ELF-1 (cell line): Measurements from ENCODE around the gene WDFY4.

Source experiments
- DNase-seq: peaks from one replicate; pipeline ENCODE4 v3.0.0-alpha.2; 2016; ENCODE audit warnings: low read depth, low spot score

WDFY4 gene

GRCh38 chr10:48878091-48878490 lies 193.4 kb downstream of the WDFY4 start:
- DNase-seq, result no peak

GRCh38 chr10:48879451-48879850 lies 194.8 kb downstream of the WDFY4 start:
- no peak for DNase-seq

GRCh38 chr10:48880016-48880705 lies 195.5 kb downstream of the WDFY4 start:
- DNase-seq, result peak; percentile 28

GRCh38 chr10:48881937-48882336 lies 197.3 kb downstream of the WDFY4 start:
- no peak for DNase-seq

GRCh38 chr10:48882881-48883280 lies 198.2 kb downstream of the WDFY4 start:
- no peak for DNase-seq

GRCh38 chr10:48883701-48884100 lies 199.0 kb downstream of the WDFY4 start:
- DNase-seq, result no peak

GRCh38 chr10:48884179-48885045 lies 199.7 kb downstream of the WDFY4 start:
- no peak for DNase-seq

- DNase-seq, result no peak
Measured at GRCh38 chr10:48885376-48885775, 200.7 kb downstream of the WDFY4 start.

GRCh38 chr10:48887982-48888381 lies 203.3 kb downstream of the WDFY4 start:
- DNase-seq, result no peak

- DNase-seq, result peak; percentile 13
Measured at GRCh38 chr10:48890888-48891850, 206.5 kb downstream of the WDFY4 start.

- no peak for DNase-seq
Measured at GRCh38 chr10:48894911-48895802, 210.5 kb downstream of the WDFY4 start.

GRCh38 chr10:48895803-48896195 lies 211.1 kb downstream of the WDFY4 start:
- no peak for DNase-seq

- DNase-seq, result no peak
Measured at GRCh38 chr10:48896756-48897440, 212.2 kb downstream of the WDFY4 start.

- DNase-seq, result no peak
Measured at GRCh38 chr10:48897441-48897790, 212.7 kb downstream of the WDFY4 start.

- no peak for DNase-seq
Measured at GRCh38 chr10:48898426-48898825, 213.8 kb downstream of the WDFY4 start.

- no peak for DNase-seq
Measured at GRCh38 chr10:48899781-48900180, 215.1 kb downstream of the WDFY4 start.

GRCh38 chr10:48900371-48900801 lies 215.7 kb downstream of the WDFY4 start:
- DNase-seq, result no peak

- no peak for DNase-seq
Measured at GRCh38 chr10:48901319-48901718, 216.6 kb downstream of the WDFY4 start.

GRCh38 chr10:48902096-48902495 lies 217.4 kb downstream of the WDFY4 start:
- no peak for DNase-seq

- no peak for DNase-seq
Measured at GRCh38 chr10:48903151-48903550, 218.5 kb downstream of the WDFY4 start.
